Ovary (tissue), 9 donors: ENCODE data around the gene FUT9. TPM values are rescaled to one million over a fixed set of nuclear protein-coding genes. Genes with fewer than 3 reads are reported as not detected.

Experiments used
- DNase-seq, 5 donors: peaks; one replicate each; pipeline ENCODE4 v3.0.0-alpha.2; 2019 to 2020
- H3K27ac ChIP-seq, 2 donors: fragments of 200-600 bp; one replicate each; pipeline versions ENCODE4 v1.5.1 to v1.8.0; 2019 to 2022
- H3K27me3 ChIP-seq: fragments of 200-600 bp; one replicate; pipeline ENCODE4 v1.8.0; 2022
- H3K36me3 ChIP-seq: fragments of 200-600 bp; sonication (generic); one replicate; pipeline ENCODE4 v1.5.1; 2019
- H3K4me1 ChIP-seq: one replicate; pipeline ENCODE4 v1.8.1; 2013; ENCODE audit warnings: mild to moderate bottlenecking, moderate library complexity; ENCODE audit not compliant: insufficient read depth
- H3K4me3 ChIP-seq: fragments of 200-600 bp; sonication (generic); one replicate; pipeline ENCODE4 v1.5.1; 2017
- H3K9me3 ChIP-seq, 2 donors: fragments of 200-600 bp in 1 of 2; sonication (generic) in 1 of 2; one replicate each; pipeline versions ENCODE4 v1.5.1 to v1.8.1; 2013 to 2019; ENCODE audit warnings: mild to moderate bottlenecking in 1 of 2, moderate library complexity in 1 of 2
- EP300 ChIP-seq: sonication (generic); formaldehyde crosslinking; IDR thresholded peaks from one replicate; pipeline ENCODE4 v1.6.1; 2017; ENCODE audit warnings: antibody characterized with exemption
- POLR2A ChIP-seq: fragments of 450-650 bp; IDR thresholded peaks from one replicate; pipeline ENCODE4 v1.6.1; 2017; ENCODE audit warnings: antibody characterized with exemption, mild to moderate bottlenecking, moderate library complexity
- WGBS, 3 donors: extraction: QIAGEN DNeasy Blood & Tissue Kit in 1 of 3; methylation state at CpG; one replicate each; pipeline versions ENCODE4 v1.1.5 to v1.1.7; 2013 to 2017; 5-methylcytosine and 5-hydroxymethylcytosine counted together
- intact Hi-C, 4 donors: fragments of 100-400 bp; cut with DNase I; formaldehyde crosslinking; loops; one replicate each; pipeline versions ENCODE4 v1.11.0 to v1.15.1; 2022 to 2023
- polyA plus RNA-seq, 2 donors: library from polyadenylated mRNA; stranded (reverse); fragments of 200-250 nt in 1 of 2; fragments of 350-450 nt in 1 of 2; fragmentation: Illumina TruSeq in 1 of 2; extraction: RNeasy Lipid Tissue Mini Kit (QIAGEN cat#74804) in 1 of 2; gene quantifications; one replicate each; pipeline ENCODE4 v1.2.3, GENCODE V29; 2013 to 2014
- total RNA-seq, 7 donors: library from RNA; depleted of rRNA in 2 of 7; stranded (reverse); fragments of >200 nt in 2 of 7; fragmentation: NEBNext Ultra II Directional in 3 of 7; extraction: Animal tissue kit (Norgen Biotek cat#: 25700) in 3 of 7; gene quantifications; one replicate each; pipeline versions ENCODE4 v1.1.0 to v1.2.4, GENCODE V29; 2016 to 2023
- TF ChIP-seq, protein P1 (sequence below), 3 donors: fragments of 450-650 bp in 2 of 3; fragments of 200-600 bp in 1 of 3; IDR thresholded peaks; one replicate each; pipeline versions ENCODE4 v1.5.1 to v1.8.0; 2016 to 2022; ENCODE audit warnings: antibody characterized with exemption in 3 of 3, mild to moderate bottlenecking in 1 of 3
- donor health status: DM: no; HTN: no; CAD: no; lungs with moderate emphysema.
- donor health status: DM: no; HTN: no; CAD: no.
- donor health status: Bipolar disorder and iron deficiency.
- donor health status: DM: yes; HTN: yes; CAD: no.
- donor health status: DM: no; HTN: no; CAD: no.
- donor health status: DM: yes; HTN: yes; CAD: no.

The FUT9 gene
- total and polyA plus RNA-seq, 9 donors, result under 0.01 to 0.13 (median 0.02) TPM; not detected in 4

DNA sequence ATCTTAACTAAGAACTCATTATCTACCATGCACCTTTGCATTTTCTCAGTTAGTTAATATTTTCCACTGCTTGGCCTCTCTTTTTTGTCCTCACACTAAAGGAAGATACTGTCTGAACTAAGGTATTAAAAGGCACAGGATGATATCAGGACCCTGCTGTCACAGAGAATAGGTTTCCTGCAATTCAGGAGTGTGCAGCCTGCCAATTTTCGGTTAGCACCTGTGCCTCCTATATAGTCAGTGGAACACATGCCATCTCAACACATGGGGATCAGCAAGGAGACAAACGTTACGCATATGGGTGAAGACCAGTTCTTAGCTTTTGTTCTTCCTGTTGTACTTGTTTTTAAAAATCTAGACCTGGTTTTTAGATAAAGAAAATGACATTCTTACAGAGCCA, 71.0 kb downstream of the FUT9 start:
- TF ChIP-seq POLR2A, result no peak
- no peak for TF ChIP-seq EP300
- TF ChIP-seq, protein P1, sequence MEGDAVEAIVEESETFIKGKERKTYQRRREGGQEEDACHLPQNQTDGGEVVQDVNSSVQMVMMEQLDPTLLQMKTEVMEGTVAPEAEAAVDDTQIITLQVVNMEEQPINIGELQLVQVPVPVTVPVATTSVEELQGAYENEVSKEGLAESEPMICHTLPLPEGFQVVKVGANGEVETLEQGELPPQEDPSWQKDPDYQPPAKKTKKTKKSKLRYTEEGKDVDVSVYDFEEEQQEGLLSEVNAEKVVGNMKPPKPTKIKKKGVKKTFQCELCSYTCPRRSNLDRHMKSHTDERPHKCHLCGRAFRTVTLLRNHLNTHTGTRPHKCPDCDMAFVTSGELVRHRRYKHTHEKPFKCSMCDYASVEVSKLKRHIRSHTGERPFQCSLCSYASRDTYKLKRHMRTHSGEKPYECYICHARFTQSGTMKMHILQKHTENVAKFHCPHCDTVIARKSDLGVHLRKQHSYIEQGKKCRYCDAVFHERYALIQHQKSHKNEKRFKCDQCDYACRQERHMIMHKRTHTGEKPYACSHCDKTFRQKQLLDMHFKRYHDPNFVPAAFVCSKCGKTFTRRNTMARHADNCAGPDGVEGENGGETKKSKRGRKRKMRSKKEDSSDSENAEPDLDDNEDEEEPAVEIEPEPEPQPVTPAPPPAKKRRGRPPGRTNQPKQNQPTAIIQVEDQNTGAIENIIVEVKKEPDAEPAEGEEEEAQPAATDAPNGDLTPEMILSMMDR (IDR thresholded peaks at IDR 0.05), result no peak
- Histone ChIP-seq H3K27me3 (no peaks in the 10 kb centered on the region), H3K27ac (no peak overlapping the region), H3K4me3 (no peak overlapping the region), H3K9me3 (no peaks in the 10 kb centered on the region), H3K4me1 (no peaks in the 10 kb centered on the region), H3K36me3 (no peaks in the 10 kb centered on the region)
- no peak for DNase-seq
- whole genome bisulfite sequencing, 3 donors, result 76 to 82% (median 78%) methylated on average over 3 of the region's 3 CpGs
- intact Hi-C loops, result no loop called here

DNA sequence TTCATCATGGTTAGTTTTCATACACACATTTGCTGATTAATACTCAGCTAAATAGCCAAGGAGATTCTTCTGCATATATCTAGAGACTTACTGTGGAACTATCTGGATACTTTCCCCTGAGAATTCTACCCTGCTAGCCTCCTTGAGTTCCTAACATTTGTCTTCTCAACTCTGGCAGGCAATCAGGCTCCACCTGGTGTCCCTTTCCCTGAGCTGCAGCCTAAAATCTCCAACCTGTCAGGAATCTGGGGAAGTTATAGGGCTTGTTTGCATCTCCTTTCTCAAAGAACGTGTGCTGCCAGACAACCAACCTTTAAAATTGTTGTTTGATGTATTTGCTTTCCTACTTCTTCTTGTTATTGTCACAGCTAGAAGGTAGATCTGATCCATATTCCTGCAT, 73.4 kb downstream of the FUT9 start:
- intact Hi-C loops, result no loop called here
- Histone ChIP-seq H3K27me3 (no peaks in the 10 kb centered on the region), H3K4me1 (no peaks in the 10 kb centered on the region), H3K9me3 (no peaks in the 10 kb centered on the region), H3K27ac (no peak overlapping the region), H3K36me3 (no peaks in the 10 kb centered on the region), H3K4me3 (no peak overlapping the region)
- no peak for DNase-seq
- TF ChIP-seq, protein P1 (IDR thresholded peaks at IDR 0.05), result no peak
- TF ChIP-seq EP300, result no peak
- no peak for TF ChIP-seq POLR2A
- WGBS, 3 donors, result 31 to 46% (median 43%) methylated on average over 1 of the region's 1 CpG

DNA sequence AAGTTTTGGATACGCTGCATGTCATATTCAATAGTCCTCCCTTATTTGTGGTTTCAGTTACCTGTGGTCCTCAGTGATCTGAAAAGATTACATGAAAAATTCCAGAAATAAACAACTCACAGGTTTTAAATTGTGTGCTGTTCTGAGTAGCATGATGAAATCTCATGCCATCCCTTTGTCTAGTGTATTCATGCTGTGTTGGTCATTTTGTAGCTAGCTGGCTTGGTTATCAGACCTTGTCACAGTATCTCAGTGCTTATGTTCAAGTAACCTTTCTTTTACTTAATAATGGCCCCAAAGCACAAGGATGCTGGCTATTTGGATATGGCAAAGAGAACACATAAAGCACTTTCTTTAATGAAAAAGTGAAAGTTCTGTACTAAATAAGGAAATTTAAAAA, 78.3 kb downstream of the FUT9 start:
- WGBS, 3 donors, result 89 to 100% (median 92%) methylated on average over 1 of the region's 1 CpG
- no peaks in the 10 kb centered on the region for H3K27me3 ChIP-seq
- H3K4me1 ChIP-seq, result no peaks in the 10 kb centered on the region
- H3K27ac ChIP-seq, result no peak overlapping the region
- H3K36me3 ChIP-seq, result no peaks in the 10 kb centered on the region
- H3K9me3 ChIP-seq, result no peaks in the 10 kb centered on the region
- DNase-seq, result no peak
- H3K4me3 ChIP-seq, result no peak overlapping the region
- intact Hi-C loops, result no loop called here
- TF ChIP-seq EP300 (no peak), POLR2A (no peak)
- TF ChIP-seq, protein P1 (IDR thresholded peaks at IDR 0.05), result no peak

DNA sequence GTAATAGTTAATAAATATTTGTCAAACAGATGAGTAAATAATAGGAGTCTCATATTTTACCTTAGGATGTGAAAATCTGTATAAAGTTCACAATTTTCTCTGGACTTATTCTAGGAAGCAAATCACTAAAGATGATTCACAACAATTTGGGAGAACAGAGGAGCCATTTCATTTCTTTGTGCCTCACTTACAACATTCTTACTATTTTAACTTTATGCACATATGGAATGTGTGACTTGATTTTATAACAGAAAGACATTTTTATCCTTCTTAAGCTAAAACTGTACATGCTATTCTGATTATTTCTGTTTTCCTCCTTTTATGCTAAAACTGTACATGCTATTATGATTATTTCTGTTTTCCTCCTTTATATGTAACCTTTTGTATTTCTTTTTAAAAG, 83.3 kb downstream of the FUT9 start:
- Histone ChIP-seq H3K27me3 (no peaks in the 10 kb centered on the region), H3K4me1 (no peaks in the 10 kb centered on the region), H3K27ac (no peak overlapping the region), H3K4me3 (no peak overlapping the region), H3K9me3 (no peaks in the 10 kb centered on the region), H3K36me3 (no peaks in the 10 kb centered on the region)
- DNase-seq, result no peak
- TF ChIP-seq, protein P1 (IDR thresholded peaks at IDR 0.05), result no peak
- TF ChIP-seq POLR2A, result no peak
- TF ChIP-seq EP300, result no peak
- intact Hi-C loops, result no loop called here

DNA sequence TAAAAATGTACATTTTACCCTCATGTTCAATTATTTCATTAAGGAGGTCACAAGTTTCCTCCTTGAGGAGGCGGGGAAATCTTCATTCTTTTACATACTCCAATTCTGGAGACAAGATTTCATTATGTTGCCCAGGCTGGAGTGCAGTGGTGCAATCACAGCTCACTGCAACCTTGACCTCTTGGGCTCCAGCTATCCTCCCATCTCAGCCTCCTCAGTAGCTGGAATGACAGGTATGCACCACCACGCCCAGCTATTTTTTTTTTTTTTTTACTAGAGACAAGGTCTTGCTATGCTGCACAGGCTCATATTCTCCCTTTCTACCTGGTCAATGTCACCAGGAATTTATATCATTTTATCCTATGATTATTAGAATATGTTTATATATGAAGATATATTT, 85.8 kb downstream of the FUT9 start:
- TF ChIP-seq, protein P1 (IDR thresholded peaks at IDR 0.05), result no peak
- TF ChIP-seq POLR2A (no peak), EP300 (no peak)
- no peaks in the 10 kb centered on the region for H3K36me3 ChIP-seq
- intact Hi-C loops, result no loop called here
- no peaks in the 10 kb centered on the region for H3K9me3 ChIP-seq
- WGBS, 3 donors, result 71 to 85% (median 79%) methylated on average over 2 of the region's 2 CpGs
- no peaks in the 10 kb centered on the region for H3K4me1 ChIP-seq
- H3K4me3 ChIP-seq, result no peak overlapping the region
- no peak for DNase-seq
- no peak overlapping the region for H3K27ac ChIP-seq
- no peaks in the 10 kb centered on the region for H3K27me3 ChIP-seq
